ENCODE results near the gene COL5A2.

COL5A2 gene

GRCh38 chr2:189178054-189178453 is 1.5 kb downstream of the COL5A2 start:
- no peak for DNase-seq

GRCh38 chr2:189177251-189177840 is 2.2 kb downstream of the COL5A2 start:
- no peak for DNase-seq

GRCh38 chr2:189176516-189176915 is 3.0 kb downstream of the COL5A2 start:
- no peak for DNase-seq

- DNase-seq: no peak
Observed at GRCh38 chr2:189175869-189176433, 3.6 kb downstream of the COL5A2 start.

- no peak for DNase-seq
Observed at GRCh38 chr2:189171956-189172609, 7.5 kb downstream of the COL5A2 start.

- DNase-seq: no peak
Observed at GRCh38 chr2:189168856-189169499, 10.6 kb downstream of the COL5A2 start.

GRCh38 chr2:189165656-189166380 is 13.7 kb downstream of the COL5A2 start:
- no peak for DNase-seq

- no peak for DNase-seq
Observed at GRCh38 chr2:189164746-189165145, 14.8 kb downstream of the COL5A2 start.

- DNase-seq: no peak
Observed at GRCh38 chr2:189163889-189164288, 15.7 kb downstream of the COL5A2 start.

GRCh38 chr2:189162566-189162965 is 17.0 kb downstream of the COL5A2 start:
- no peak for DNase-seq

- no peak for DNase-seq
Observed at GRCh38 chr2:189161894-189162293, 17.7 kb downstream of the COL5A2 start.

- no peak for DNase-seq
Observed at GRCh38 chr2:189159717-189160116, 19.8 kb downstream of the COL5A2 start.

GRCh38 chr2:189159273-189159672 is 20.3 kb downstream of the COL5A2 start:
- no peak for DNase-seq

GRCh38 chr2:189157939-189158338 is 21.6 kb downstream of the COL5A2 start:
- no peak for DNase-seq

- no peak for DNase-seq
Observed at GRCh38 chr2:189157456-189157855, 22.1 kb downstream of the COL5A2 start.

- no peak for DNase-seq
Observed at GRCh38 chr2:189155795-189156194, 23.8 kb downstream of the COL5A2 start.

GRCh38 chr2:189153619-189154018 is 25.9 kb downstream of the COL5A2 start:
- DNase-seq: peak; percentile 14

- DNase-seq: no peak
Observed at GRCh38 chr2:189152483-189152882, 27.1 kb downstream of the COL5A2 start.

- no peak for DNase-seq
Observed at GRCh38 chr2:189151906-189152305, 27.7 kb downstream of the COL5A2 start.

- no peak for DNase-seq
Observed at GRCh38 chr2:189150033-189150432, 29.5 kb downstream of the COL5A2 start.

GRCh38 chr2:189147989-189148388 is 31.6 kb downstream of the COL5A2 start:
- DNase-seq: no peak

- DNase-seq: no peak
Observed at GRCh38 chr2:189147361-189147760, 32.2 kb downstream of the COL5A2 start.

GRCh38 chr2:189146553-189146952 is 33.0 kb downstream of the COL5A2 start:
- DNase-seq: no peak
